GM12891 (cell line): ENCODE measurements around the gene APBA3.

Experiments used
- POLR2A ChIP-seq: IDR thresholded peaks from 2 replicates; pipeline ENCODE4 v1.6.1; 2011; ENCODE audit warnings: low read depth, low read length, control low read depth
- POLR2AphosphoS5 ChIP-seq: IDR thresholded peaks from 2 replicates; pipeline ENCODE4 v1.6.1; 2011; ENCODE audit warnings: low read depth, low read length, control low read depth

- no peak for TF ChIP-seq POLR2A
- no peak for TF ChIP-seq POLR2AphosphoS5
Measured at GRCh38 chr19:3748965-3749364, 12.5 kb downstream of the APBA3 start.
